H1 (cell line): ENCODE data around the gene NOL4L. TPM values are rescaled to one million over a fixed set of nuclear protein-coding genes. Genes with fewer than 3 reads are reported as not detected.

Source experiments
- CTCF ChIA-PET: fragments of 300-600 bp; sonication (Branson Sonifier 250); formaldehyde crosslinking; loops from one replicate; lab custom pipeline; 2021; ENCODE audit not compliant: partially characterized antibody; lab: Charles Lee
- POLR2A ChIA-PET: fragments of 300-600 bp; sonication (Branson Sonifier 250); formaldehyde crosslinking; loops from one replicate; lab custom pipeline; 2021; ENCODE audit warnings: inconsistent platforms; ENCODE audit not compliant: partially characterized antibody; lab: Charles Lee
- DNase-seq, 2 experiments: peaks; one replicate each; pipeline versions ENCODE4 v3.0.0 to v3.0.0-alpha.2; 2010 to 2022; ENCODE audit warnings: low spot score in 2 of 2, low read depth in 1 of 2, mixed read lengths in 1 of 2
- FAIRE-seq: peaks from 2 replicates; lab custom pipeline; 2011; peaks lifted over from hg19 to GRCh38; lab: Jason Lieb, UNC
- H2AFZ ChIP-seq: 2 replicates; pipeline ENCODE4 v1.8.1; 2012; ENCODE audit warnings: low read length, inconsistent platforms
- H2AK5ac ChIP-seq: 2 replicates; pipeline ENCODE4 v1.6.1; 2013; ENCODE audit warnings: low read depth, low read length
- H2BK120ac ChIP-seq: replicated peaks from 2 replicates; pipeline ENCODE3; 2013; ENCODE audit warnings: low read depth, low read length, inconsistent platforms
- H2BK12ac ChIP-seq: 2 replicates; pipeline ENCODE4 v1.6.1; 2013; ENCODE audit warnings: low read depth, low read length
- H2BK15ac ChIP-seq: 2 replicates; pipeline ENCODE4 v1.6.1; 2013; ENCODE audit warnings: low read length
- H2BK20ac ChIP-seq: 2 replicates; pipeline ENCODE4 v1.6.1; 2013; ENCODE audit warnings: low read length
- H2BK5ac ChIP-seq: 2 replicates; pipeline ENCODE4 v1.6.1; 2013; ENCODE audit warnings: low read depth, low read length
- H3K14ac ChIP-seq: 2 replicates; pipeline ENCODE4 v1.6.1; 2013; ENCODE audit warnings: inconsistent platforms; ENCODE audit not compliant: insufficient read length
- H3K18ac ChIP-seq: 2 replicates; pipeline ENCODE4 v1.6.1; 2013; ENCODE audit warnings: low read length; ENCODE audit errors: extremely low read depth
- H3K23ac ChIP-seq: 2 replicates; pipeline ENCODE4 v1.6.1; 2013; ENCODE audit warnings: inconsistent platforms; ENCODE audit not compliant: insufficient read length
- H3K23me2 ChIP-seq: 2 replicates; pipeline ENCODE4 v1.6.1; 2013; ENCODE audit warnings: low read depth, low read length
- H3K27ac ChIP-seq: 2 replicates; pipeline ENCODE4 v1.6.1; 2011; ENCODE audit warnings: low read depth, low read length, inconsistent platforms
- H3K27me3 ChIP-seq, 4 experiments: replicated peaks in 1 of 4; 1 replicate in 1 of 4; 2 replicates in 3 of 4; pipeline versions ENCODE4 v1.6.1 to v1.8.1; 2011 to 2013; ENCODE audit warnings: low read length in 3 of 4, mild to moderate bottlenecking in 3 of 4, inconsistent platforms in 2 of 4, mixed read lengths in 2 of 4, moderate library complexity in 1 of 4; ENCODE audit not compliant: control insufficient read depth in 3 of 4, insufficient read depth in 3 of 4; ENCODE audit errors: extremely low read depth in 1 of 4
- H3K36me3 ChIP-seq, 4 experiments: 2 replicates each; pipeline versions ENCODE4 v1.6.1 to v1.8.1; 2011 to 2013; ENCODE audit warnings: mild to moderate bottlenecking in 4 of 4, low read length in 3 of 4, moderate library complexity in 2 of 4, control low read depth in 1 of 4, inconsistent platforms in 1 of 4; ENCODE audit not compliant: insufficient read depth in 4 of 4, control insufficient read depth in 2 of 4
- H3K4ac ChIP-seq: replicated peaks from 2 replicates; pipeline ENCODE3; 2013; ENCODE audit warnings: low read length, low read depth, mixed read lengths, inconsistent platforms; ENCODE audit not compliant: insufficient read length
- H3K4me1 ChIP-seq, 4 experiments: replicated peaks in 1 of 4; 1 replicate in 1 of 4; 2 replicates in 3 of 4; pipeline versions ENCODE4 v1.6.1 to v1.8.1; 2011 to 2013; ENCODE audit warnings: low read length in 3 of 4, inconsistent platforms in 2 of 4, mixed read lengths in 1 of 4; ENCODE audit not compliant: insufficient read depth in 4 of 4, control insufficient read depth in 3 of 4
- H3K4me2 ChIP-seq, 2 experiments: 2 replicates each; pipeline versions ENCODE4 v1.6.1 to v1.8.1; 2011 to 2013; ENCODE audit warnings: low read depth in 2 of 2, low read length in 2 of 2, control low read depth in 1 of 2, inconsistent platforms in 1 of 2, mild to moderate bottlenecking in 1 of 2; ENCODE audit not compliant: insufficient read depth in 1 of 2
- H3K4me3 ChIP-seq, 4 experiments: fragments of 200-600, 300-600 bp in 1 of 4; sonication (generic), shearing (Covaris generic), sonication (Bioruptor Twin) in 1 of 4; 2 replicates each; pipeline versions ENCODE4 v1.5.1 to v1.8.1; 2011 to 2016; ENCODE audit warnings: low read length in 4 of 4, low read depth in 3 of 4, control low read depth in 2 of 4, inconsistent platforms in 2 of 4, mild to moderate bottlenecking in 2 of 4, mixed read lengths in 1 of 4, moderate library complexity in 1 of 4; ENCODE audit not compliant: insufficient read depth in 2 of 4; ENCODE audit errors: extremely low read depth in 1 of 4
- H3K56ac ChIP-seq: replicated peaks from 2 replicates; pipeline ENCODE3; 2013; ENCODE audit warnings: low read depth, mild to moderate bottlenecking, mixed read lengths, low read length, inconsistent platforms; ENCODE audit not compliant: insufficient read length
- H3K79me1 ChIP-seq: 2 replicates; pipeline ENCODE4 v1.6.1; 2013; ENCODE audit warnings: low read depth, low read length, control low read depth
- H3K79me2 ChIP-seq, 2 experiments: 2 replicates each; pipeline versions ENCODE4 v1.6.1 to v1.8.1; 2012 to 2013; ENCODE audit warnings: low read length in 2 of 2, mild to moderate bottlenecking in 2 of 2, inconsistent platforms in 1 of 2; ENCODE audit not compliant: insufficient read depth in 2 of 2, control insufficient read depth in 1 of 2
- H3K9ac ChIP-seq, 4 experiments: replicated peaks in 1 of 4; 1 replicate in 1 of 4; 2 replicates in 3 of 4; pipeline versions ENCODE4 v1.6.1 to v1.8.1; 2011 to 2013; ENCODE audit warnings: low read depth in 3 of 4, low read length in 3 of 4, control low read depth in 2 of 4, mild to moderate bottlenecking in 2 of 4, moderate library complexity in 2 of 4, inconsistent platforms in 1 of 4; ENCODE audit errors: extremely low read depth in 1 of 4
- H3K9me3 ChIP-seq, 2 experiments: 2 replicates each; pipeline versions ENCODE4 v1.6.1 to v1.8.1; 2012 to 2013; ENCODE audit warnings: mild to moderate bottlenecking in 2 of 2, moderate library complexity in 2 of 2, control low read depth in 1 of 2, inconsistent platforms in 1 of 2, low read depth in 1 of 2, low read length in 1 of 2, mixed read lengths in 1 of 2; ENCODE audit not compliant: insufficient read depth in 2 of 2
- H4K20me1 ChIP-seq, 2 experiments: replicated peaks in 1 of 2; 2 replicates each; pipeline versions ENCODE3 to v1.8.1; 2011 to 2013; ENCODE audit warnings: inconsistent platforms in 2 of 2, low read length in 2 of 2, mild to moderate bottlenecking in 1 of 2; ENCODE audit not compliant: insufficient read depth in 2 of 2, control insufficient read depth in 1 of 2
- H4K5ac ChIP-seq: 2 replicates; pipeline ENCODE4 v1.6.1; 2013; ENCODE audit warnings: low read length, low read depth, mixed read lengths, inconsistent platforms; ENCODE audit not compliant: insufficient read length
- H4K8ac ChIP-seq: 2 replicates; pipeline ENCODE4 v1.8.0; 2013; ENCODE audit warnings: mild to moderate bottlenecking, moderate library complexity, low read length, inconsistent platforms; ENCODE audit not compliant: insufficient read depth; ENCODE audit errors: extremely low read depth
- H4K91ac ChIP-seq: replicated peaks from 2 replicates; pipeline ENCODE3; 2013; ENCODE audit warnings: low read length, mixed read lengths, inconsistent platforms; ENCODE audit not compliant: insufficient read length
- ATF2 ChIP-seq: IDR thresholded peaks from 2 replicates; pipeline ENCODE4 v1.6.1; 2012; ENCODE audit warnings: low read length, inconsistent platforms
- CREB1 ChIP-seq: IDR thresholded peaks from 2 replicates; pipeline ENCODE4 v1.6.1; 2012; ENCODE audit warnings: inconsistent platforms
- EGR1 ChIP-seq: IDR thresholded peaks from 2 replicates; pipeline ENCODE4 v1.6.1; 2011; ENCODE audit warnings: low read depth, low read length, borderline replicate concordance
- HDAC2 ChIP-seq, 2 experiments: fragments of 300-600 bp in 1 of 2; sonication (generic) in 1 of 2; IDR thresholded peaks; 2 replicates each; pipeline ENCODE4 v1.6.1; 2011 to 2012; ENCODE audit warnings: low read depth in 2 of 2, low read length in 2 of 2, mild to moderate bottlenecking in 2 of 2, moderate library complexity in 2 of 2, borderline replicate concordance in 1 of 2, inconsistent platforms in 1 of 2
- HDAC6 ChIP-seq: IDR thresholded peaks from one replicate; pipeline ENCODE4 v1.7.1; 2012; ENCODE audit warnings: low read depth, mild to moderate bottlenecking, inconsistent platforms, low read length, moderate library complexity
- JUN ChIP-seq: IDR thresholded peaks from 2 replicates; pipeline ENCODE4 v1.6.1; 2011; ENCODE audit warnings: low read depth, mild to moderate bottlenecking, improper control_type of control experiment, low read length
- JUND ChIP-seq: IDR thresholded peaks from 2 replicates; pipeline ENCODE4 v1.6.1; 2011; ENCODE audit warnings: mild to moderate bottlenecking, improper control_type of control experiment, low read length
- KDM1A ChIP-seq: fragments of 200-600, 300-600 bp; sonication (generic); IDR thresholded peaks from 2 replicates; pipeline ENCODE4 v1.7.1; 2016; ENCODE audit warnings: mild to moderate bottlenecking, low read length, borderline replicate concordance
- NANOG ChIP-seq: IDR thresholded peaks from 2 replicates; pipeline ENCODE4 v1.6.1; 2011; ENCODE audit warnings: low read length, low read depth, mild to moderate bottlenecking, inconsistent platforms; ENCODE audit not compliant: insufficient read depth, poor library complexity, severe bottlenecking
- POLR2A ChIP-seq, 2 experiments: IDR thresholded peaks; 1 replicate in 1 of 2; 2 replicates in 1 of 2; pipeline ENCODE4 v1.6.1; 2011; ENCODE audit warnings: low read depth in 2 of 2, low read length in 2 of 2, mild to moderate bottlenecking in 2 of 2; ENCODE audit errors: control extremely low read depth in 1 of 2
- POLR2AphosphoS5 ChIP-seq: IDR thresholded peaks from 2 replicates; pipeline ENCODE4 v1.6.1; 2011; ENCODE audit warnings: low read depth, low read length
- SP1 ChIP-seq: IDR thresholded peaks from 2 replicates; pipeline ENCODE4 v1.6.1; 2011; ENCODE audit warnings: low read depth, low read length
- SRF ChIP-seq: IDR thresholded peaks from 2 replicates; pipeline ENCODE4 v1.6.1; 2011; ENCODE audit warnings: mild to moderate bottlenecking, low read depth, low read length, moderate library complexity
- TBP ChIP-seq: IDR thresholded peaks from 2 replicates; pipeline ENCODE4 v1.6.1; 2011; ENCODE audit warnings: low read depth, low read length, improper control_type of control experiment
- TCF12 ChIP-seq: IDR thresholded peaks from 2 replicates; pipeline ENCODE4 v1.6.1; 2011; ENCODE audit warnings: low read depth, mild to moderate bottlenecking, low read length
- WGBS, 2 experiments: shearing (Covaris generic) in 1 of 2; methylation state at CpG; one replicate each; pipeline versions ENCODE4 v1.1.6 to v1.1.7; 2013 to 2015; ENCODE audit warnings: low lambda C conversion rate in 2 of 2, mixed read lengths in 2 of 2, inconsistent platforms in 1 of 2, low coverage in 1 of 2, missing lambda C conversion rate in 1 of 2; ENCODE audit not compliant: insufficient replicate concordance in 2 of 2, insufficient coverage in 1 of 2, insufficient read length in 1 of 2; ENCODE audit errors: extremely low coverage in 1 of 2, missing lambda C conversion rate in 1 of 2; 5-methylcytosine and 5-hydroxymethylcytosine counted together
- polyA plus RNA-seq, 7 experiments: library from polyadenylated mRNA; depleted of rRNA in 3 of 7; stranded (reverse) in 5 of 7; unstranded in 2 of 7; fragments of >200 nt in 5 of 7; fragments of 200-250 nt in 2 of 7; gene quantifications; 1 replicate in 5 of 7; 2 replicates in 1 of 7; 4 replicates in 1 of 7; pipeline versions ENCODE4 v1.2.1 to v1.2.3, GENCODE V29; 2011 to 2013; ENCODE audit warnings: missing spikeins in 2 of 7, mixed read lengths in 2 of 7
- total RNA-seq: library from RNA; stranded (reverse); fragmentation: NEBNext Ultra II Directional; extraction: Animal tissue kit (Norgen Biotek cat#: 25700); gene quantifications from 2 replicates; pipeline ENCODE4 v1.2.1, GENCODE V29; 2021

NOL4L gene
- total and polyA plus RNA-seq, 2 of the 8 experiments (the other 6 are each of a cell fraction or from before 2014, with no cell fraction given) = 15.3 to 23.7 TPM

- no peak overlapping the region for H3K14ac ChIP-seq
- H3K23me2 ChIP-seq = no peaks in the 10 kb centered on the region
- H3K4ac ChIP-seq = no peak overlapping the region
- no peak overlapping the region for H2BK15ac ChIP-seq
- H3K79me2 ChIP-seq = no peaks in the 10 kb centered on the region
- POLR2A ChIA-PET = interaction anchor here (0.8 to 1.0 kb wide), 3 partner anchors 42 to 130 kb away, joined by 3 read pairs; no protein-coding TSS in a partner anchor
- peaks cover 0 to 7% (median 3%) of the 10 kb centered on the region in 4 experiments; a peak in 5 of 7 replicates for H3K4me1 ChIP-seq
- no peak overlapping the region for H2BK12ac ChIP-seq
- no peak overlapping the region for H4K91ac ChIP-seq
- H3K36me3 ChIP-seq = no peaks in the 10 kb centered on the region
- H3K9me3 ChIP-seq = no peaks in the 10 kb centered on the region
- no peaks in the 10 kb centered on the region for H3K79me1 ChIP-seq
- no peak overlapping the region for H3K56ac ChIP-seq
- H3K4me2 ChIP-seq = no peak overlapping the region
- H3K18ac ChIP-seq = no peak overlapping the region
- no peak overlapping the region for H3K9ac ChIP-seq
- 85% methylated on average over 3 of the region's 3 CpGs; no CpG with 5 or more reads in 1 of the 2 experiments for WGBS, 2 experiments
- H2AK5ac ChIP-seq = no peak overlapping the region
- no peak for FAIRE-seq
- H3K27me3 ChIP-seq = peaks cover 0 to 2% (median under 1%) of the 10 kb centered on the region in 4 experiments; a peak in 1 of 7 replicates
- H3K4me3 ChIP-seq = no peak overlapping the region
- no peak overlapping the region for H2BK5ac ChIP-seq
- H4K5ac ChIP-seq = no peak overlapping the region
- no peak overlapping the region for H4K8ac ChIP-seq
- TF ChIP-seq KDM1A = no peak
- TF ChIP-seq TCF12 = no peak
- no peak for TF ChIP-seq JUND
- TF ChIP-seq POLR2AphosphoS5 = no peak
- no peak for TF ChIP-seq JUN
- TF ChIP-seq POLR2A (IDR thresholded peaks at IDR 0.05; ENCODE audit: control extremely low read depth in 1 of 2, low read depth in 2 of 2, low read length in 2 of 2) = no peak
- no peak for TF ChIP-seq ATF2
- no peak for TF ChIP-seq TBP
- no peak for TF ChIP-seq CREB1
- TF ChIP-seq SP1 = no peak
- no peak for TF ChIP-seq HDAC6
- no peak for TF ChIP-seq SRF
- TF ChIP-seq NANOG = no peak
- TF ChIP-seq EGR1 = no peak
- no peak for TF ChIP-seq HDAC2 (IDR thresholded peaks at IDR 0.05; ENCODE audit: borderline replicate concordance in 1 of 2, low read depth in 2 of 2, low read length in 2 of 2)
- H2BK20ac ChIP-seq = no peak overlapping the region
- H2BK120ac ChIP-seq = no peak overlapping the region
- no peak overlapping the region for H3K23ac ChIP-seq
- H4K20me1 ChIP-seq = no peaks in the 10 kb centered on the region
- no peak overlapping the region for H2AFZ ChIP-seq
- no peak overlapping the region for H3K27ac ChIP-seq
- CTCF ChIA-PET = interaction anchor here (0.7 to 11.7 kb wide), 47 partner anchors 8 to 744 kb away, joined by 3 to 246 read pairs (median 5); partner anchors contain the start of gene C20orf203
- DNase-seq = no peak
Observed at GRCh38 chr20:32522526-32522775, 62.7 kb downstream of the NOL4L start.
